Fibroblast of lung (primary cell): ENCODE data around the gene LZTS2. TPM values are rescaled to one million over a fixed set of nuclear protein-coding genes. Genes with fewer than 3 reads are reported as not detected.

ENCODE experiments used
- DNase-seq, 2 donors: peaks; one replicate each; pipeline versions ENCODE4 v3.0.0 to v3.0.0-alpha.2; 2010; ENCODE audit warnings: low read depth in 2 of 2
- H2AFZ ChIP-seq: 2 replicates; pipeline ENCODE4 v1.5.1; 2012; ENCODE audit warnings: low read length, control low read depth, inconsistent platforms
- H3K27ac ChIP-seq: 2 replicates; pipeline ENCODE4 v1.5.1; 2011; ENCODE audit warnings: low read length, control low read depth; ENCODE audit not compliant: insufficient read depth
- H3K27me3 ChIP-seq: 2 replicates; pipeline ENCODE4 v1.5.1; 2011; ENCODE audit warnings: mild to moderate bottlenecking, low read length; ENCODE audit not compliant: control insufficient read depth, insufficient read depth
- H3K36me3 ChIP-seq: 2 replicates; pipeline ENCODE4 v1.5.1; 2011; ENCODE audit warnings: low read length; ENCODE audit not compliant: control insufficient read depth, insufficient read depth
- H3K4me1 ChIP-seq: 2 replicates; pipeline ENCODE4 v1.5.1; 2011; ENCODE audit warnings: low read length; ENCODE audit not compliant: control insufficient read depth, insufficient read depth; ENCODE audit errors: extremely low read depth
- H3K4me2 ChIP-seq: 2 replicates; pipeline ENCODE4 v1.5.1; 2011; ENCODE audit warnings: low read length, control low read depth; ENCODE audit not compliant: insufficient read depth; ENCODE audit errors: extremely low read depth
- H3K4me3 ChIP-seq, 4 experiments: fragments of 200-600 bp in 1 of 4; sonication (generic) in 1 of 4; replicated peaks in 1 of 4; 2 replicates each; pipeline ENCODE4 v1.5.1; 2011 to 2016; ENCODE audit warnings: low read length in 4 of 4, low read depth in 3 of 4, mild to moderate bottlenecking in 3 of 4, control low read depth in 2 of 4, inconsistent platforms in 1 of 4, mixed read lengths in 1 of 4; ENCODE audit not compliant: insufficient read depth in 1 of 4; ENCODE audit errors: control extremely low read depth in 1 of 4
- H3K79me2 ChIP-seq: 2 replicates; pipeline ENCODE4 v1.5.1; 2012; ENCODE audit warnings: mild to moderate bottlenecking, low read length, inconsistent platforms; ENCODE audit not compliant: control insufficient read depth, insufficient read depth
- H3K9ac ChIP-seq: 2 replicates; pipeline ENCODE4 v1.5.1; 2011; ENCODE audit warnings: mild to moderate bottlenecking, low read length, control low read depth; ENCODE audit not compliant: insufficient read depth
- H3K9me3 ChIP-seq: 2 replicates; pipeline ENCODE4 v1.5.1; 2012; ENCODE audit warnings: low read depth, low read length; ENCODE audit not compliant: control insufficient read depth, insufficient read depth
- H4K20me1 ChIP-seq: 2 replicates; pipeline ENCODE4 v1.5.1; 2011; ENCODE audit warnings: low read length; ENCODE audit not compliant: control insufficient read depth, insufficient read depth; ENCODE audit errors: extremely low read depth
- CTCF ChIP-seq, 2 donors: IDR thresholded peaks in 1 of 2; conservative IDR thresholded peaks in 1 of 2; 1 replicate in 1 of 2; 2 replicates in 1 of 2; pipeline ENCODE4 v1.5.1; 2011 to 2012; ENCODE audit warnings: low read length in 2 of 2, control low read depth in 1 of 2, inconsistent platforms in 1 of 2, low read depth in 1 of 2, mild to moderate bottlenecking in 1 of 2
- EZH2 ChIP-seq: IDR thresholded peaks from 2 replicates; pipeline ENCODE4 v1.5.1; 2012; ENCODE audit warnings: low read length, control low read depth, mild to moderate bottlenecking; ENCODE audit errors: missing control alignments
- polyA plus RNA-seq, 2 donors: library from polyadenylated mRNA; depleted of rRNA in 1 of 2; stranded (reverse) in 1 of 2; unstranded in 1 of 2; fragments of >200 nt; gene quantifications; 2 replicates each; pipeline ENCODE4 v1.2.1, GENCODE V29; 2011 to 2012; ENCODE audit warnings: missing spikeins in 1 of 2
- total RNA-seq: library from RNA; depleted of rRNA; stranded (reverse); fragments of >200 nt; gene quantifications from 2 replicates; pipeline ENCODE4 v1.2.1, GENCODE V29; 2014

LZTS2 gene
- total and polyA plus RNA-seq, 2 donors (not counting 1 experiment from before 2014, with no cell fraction given), result 34.7 to 120 TPM

GRCh38 chr10:101019440-101019703 lies 19.8 kb downstream of the LZTS2 start:
- Histone ChIP-seq H3K4me3 (no peak overlapping the region), H3K4me1 (peaks cover 14% of the 10 kb centered on the region), H4K20me1 (no peaks in the 10 kb centered on the region), H3K4me2 (no peak overlapping the region), H3K27me3 (no peaks in the 10 kb centered on the region), H3K79me2 (no peaks in the 10 kb centered on the region), H2AFZ (no peak overlapping the region), H3K27ac (no peak overlapping the region), H3K36me3 (no peaks in the 10 kb centered on the region), H3K9ac (no peak overlapping the region), H3K9me3 (no peaks in the 10 kb centered on the region)
- no peak for TF ChIP-seq CTCF (conservative IDR thresholded peaks at IDR 0.05 in 1 of 2, IDR thresholded peaks at IDR 0.05 in 1 of 2; ENCODE audit: low read depth in 1 of 2, low read length in 2 of 2)
- TF ChIP-seq EZH2, result no peak
- DNase-seq, result no peak

DNA sequence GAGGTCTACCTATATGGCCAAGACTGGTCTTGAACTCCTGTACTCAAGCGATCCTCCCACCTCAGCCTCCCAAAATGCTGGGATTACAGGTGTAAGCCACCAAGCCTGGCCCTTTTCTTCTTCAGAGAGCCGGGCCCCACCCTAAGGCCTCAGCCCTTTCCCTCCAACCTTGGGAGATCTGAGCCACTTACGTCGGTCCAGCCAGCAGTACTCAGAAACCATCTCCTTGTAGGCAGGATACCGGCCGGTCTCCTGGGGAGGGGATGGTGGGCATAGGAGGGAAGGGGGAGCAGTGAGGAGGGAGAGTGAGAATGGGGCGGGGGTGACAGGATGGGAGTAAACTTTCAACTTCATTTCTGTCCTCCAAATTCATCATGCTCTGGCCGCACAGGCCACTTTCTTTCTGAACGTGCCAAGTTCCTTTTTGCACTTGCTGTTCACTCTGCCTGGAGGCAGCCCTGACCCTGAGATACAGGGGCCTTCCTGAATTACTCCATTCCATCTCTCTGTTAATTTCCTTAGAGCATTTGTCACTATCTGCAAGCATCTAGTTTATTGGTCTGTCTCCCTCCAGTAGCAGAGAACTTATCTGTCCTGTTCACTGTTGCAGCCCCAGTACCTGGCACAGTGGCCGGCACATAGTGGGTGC lies 20.9 kb downstream of the LZTS2 start:
- no peak for DNase-seq
- Histone ChIP-seq H3K9ac (no peak overlapping the region), H3K27ac (no peak overlapping the region), H3K4me3 (no peak overlapping the region), H3K79me2 (no peaks in the 10 kb centered on the region), H3K4me2 (no peak overlapping the region), H3K36me3 (no peaks in the 10 kb centered on the region), H3K9me3 (no peaks in the 10 kb centered on the region), H2AFZ (no peak overlapping the region), H3K4me1 (peaks cover 6% of the 10 kb centered on the region), H3K27me3 (no peaks in the 10 kb centered on the region), H4K20me1 (no peaks in the 10 kb centered on the region)
- TF ChIP-seq CTCF (conservative IDR thresholded peaks at IDR 0.05 in 1 of 2, IDR thresholded peaks at IDR 0.05 in 1 of 2; ENCODE audit: low read depth in 1 of 2, low read length in 2 of 2), result no peak
- TF ChIP-seq EZH2, result no peak

GRCh38 chr10:101021239-101021638 lies 21.6 kb downstream of the LZTS2 start:
- H3K4me2 ChIP-seq, result no peak overlapping the region
- H3K4me3 ChIP-seq, result no peak overlapping the region
- no peak overlapping the region for H3K9ac ChIP-seq
- no peak overlapping the region for H3K27ac ChIP-seq
- no peaks in the 10 kb centered on the region for H3K79me2 ChIP-seq
- TF ChIP-seq CTCF (conservative IDR thresholded peaks at IDR 0.05 in 1 of 2, IDR thresholded peaks at IDR 0.05 in 1 of 2; ENCODE audit: low read depth in 1 of 2, low read length in 2 of 2), result no peak
- no peak for TF ChIP-seq EZH2
- no peaks in the 10 kb centered on the region for H3K27me3 ChIP-seq
- no peak overlapping the region for H2AFZ ChIP-seq
- peaks cover 6% of the 10 kb centered on the region for H3K4me1 ChIP-seq
- no peaks in the 10 kb centered on the region for H4K20me1 ChIP-seq
- no peak for DNase-seq
- no peaks in the 10 kb centered on the region for H3K9me3 ChIP-seq
- no peaks in the 10 kb centered on the region for H3K36me3 ChIP-seq
